HL-60 (cell line): ENCODE results near the gene TAAR2.

ENCODE experiments used
- POLR2AphosphoS5 ChIP-seq: IDR thresholded peaks from 2 replicates; pipeline ENCODE4 v1.6.1; 2012; ENCODE audit warnings: low read depth
- TF ChIP-seq, protein P1 (sequence below): IDR thresholded peaks from one replicate; pipeline ENCODE4 v1.5.1; 2011; ENCODE audit warnings: low read length, control low read depth, inconsistent platforms; ENCODE audit not compliant: insufficient read depth

- TF ChIP-seq, protein P1, sequence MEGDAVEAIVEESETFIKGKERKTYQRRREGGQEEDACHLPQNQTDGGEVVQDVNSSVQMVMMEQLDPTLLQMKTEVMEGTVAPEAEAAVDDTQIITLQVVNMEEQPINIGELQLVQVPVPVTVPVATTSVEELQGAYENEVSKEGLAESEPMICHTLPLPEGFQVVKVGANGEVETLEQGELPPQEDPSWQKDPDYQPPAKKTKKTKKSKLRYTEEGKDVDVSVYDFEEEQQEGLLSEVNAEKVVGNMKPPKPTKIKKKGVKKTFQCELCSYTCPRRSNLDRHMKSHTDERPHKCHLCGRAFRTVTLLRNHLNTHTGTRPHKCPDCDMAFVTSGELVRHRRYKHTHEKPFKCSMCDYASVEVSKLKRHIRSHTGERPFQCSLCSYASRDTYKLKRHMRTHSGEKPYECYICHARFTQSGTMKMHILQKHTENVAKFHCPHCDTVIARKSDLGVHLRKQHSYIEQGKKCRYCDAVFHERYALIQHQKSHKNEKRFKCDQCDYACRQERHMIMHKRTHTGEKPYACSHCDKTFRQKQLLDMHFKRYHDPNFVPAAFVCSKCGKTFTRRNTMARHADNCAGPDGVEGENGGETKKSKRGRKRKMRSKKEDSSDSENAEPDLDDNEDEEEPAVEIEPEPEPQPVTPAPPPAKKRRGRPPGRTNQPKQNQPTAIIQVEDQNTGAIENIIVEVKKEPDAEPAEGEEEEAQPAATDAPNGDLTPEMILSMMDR, result no peak
- TF ChIP-seq POLR2AphosphoS5, result no peak
Measured at GRCh38 chr6:132648356-132648755, 24.3 kb upstream of the TAAR2 start.
